ENCODE data around the gene TP53BP1.

GRCh38 chr15:43526261-43526930, 33.4 kb upstream of the TP53BP1 start:
- TF ChIP-seq CTCF (IDR thresholded peaks at IDR 0.05; ENCODE audit: low read depth, low read length, missing input control) (no peak), REST (IDR thresholded peaks at IDR 0.05) (no peak), ZBTB33 (IDR thresholded peaks at IDR 0.05) (no peak), RAD21 (IDR thresholded peaks at IDR 0.05) (no peak), SP1 (IDR thresholded peaks at IDR 0.05) (no peak), YY1 (IDR thresholded peaks at IDR 0.05) (no peak)
